A204.1 (cell line): ENCODE results near the gene ZNHIT3.
"Not testable (repeated sequence)": the region's sequence is repeated elsewhere in the genome, so short reads cannot be mapped to it uniquely, and the experiment has no call there.

Source experiments
- FAIRE-seq: peaks from 2 replicates; lab custom pipeline; 2012; peaks lifted over from hg19 to GRCh38; lab: Jason Lieb, UNC

ZNHIT3 gene

DNA sequence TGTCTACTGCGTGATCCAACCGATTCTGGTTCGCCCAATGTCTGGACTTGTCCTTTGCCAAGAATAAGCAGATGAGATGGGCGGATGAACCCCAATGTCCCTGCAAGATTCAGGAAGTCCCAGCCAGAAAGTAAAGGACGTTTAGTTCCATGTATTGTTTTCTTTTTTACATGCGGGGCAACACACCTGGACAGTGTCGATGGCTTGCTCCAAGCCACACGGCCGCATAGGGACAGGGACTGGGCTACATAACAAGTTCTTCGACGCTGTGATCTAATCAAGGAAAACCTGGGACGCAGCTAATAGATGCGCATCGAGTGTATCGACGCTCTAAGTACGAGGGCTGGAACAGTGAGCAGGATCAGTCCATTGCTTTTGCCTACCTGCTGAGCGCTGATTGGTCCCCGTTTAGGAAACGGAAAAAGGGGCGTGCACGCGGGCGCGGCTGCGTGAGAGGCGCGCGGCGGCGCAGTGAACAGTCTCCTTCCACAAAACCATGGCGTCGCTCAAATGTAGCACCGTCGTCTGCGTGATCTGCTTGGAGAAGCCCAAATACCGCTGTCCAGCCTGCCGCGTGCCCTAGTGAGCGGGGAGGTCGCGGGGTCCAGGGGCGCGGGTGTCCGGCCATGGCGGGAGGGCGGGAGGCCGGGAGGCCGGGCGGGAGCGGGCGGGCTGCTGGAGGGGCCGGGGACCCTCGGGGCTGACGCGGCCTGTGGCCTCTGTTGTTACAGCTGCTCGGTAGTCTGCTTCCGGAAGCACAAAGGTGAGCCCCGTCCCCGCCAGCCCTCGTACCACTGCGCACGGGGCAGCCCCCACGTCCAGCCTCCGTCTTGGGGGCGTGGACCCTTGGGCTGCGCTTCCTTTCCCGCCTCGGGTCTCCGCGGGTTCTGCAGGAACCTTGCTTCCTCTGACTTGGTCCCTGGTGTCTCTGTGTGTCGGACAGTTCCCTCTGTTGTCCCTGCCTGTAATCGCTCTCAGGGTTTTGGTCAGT lies at the start of gene ZNHIT3:
Gene ZNHIT3, plus strand, starts transcription at position 478 of the 991 bp plus-strand sequence. Its CDS starts 19 bp downstream, at position 497.
- FAIRE-seq, result no peak

GRCh38 chr17:36441792-36442191 lies 44.7 kb upstream of the ZNHIT3 start:
- not testable (repeated sequence) for FAIRE-seq

DNA sequence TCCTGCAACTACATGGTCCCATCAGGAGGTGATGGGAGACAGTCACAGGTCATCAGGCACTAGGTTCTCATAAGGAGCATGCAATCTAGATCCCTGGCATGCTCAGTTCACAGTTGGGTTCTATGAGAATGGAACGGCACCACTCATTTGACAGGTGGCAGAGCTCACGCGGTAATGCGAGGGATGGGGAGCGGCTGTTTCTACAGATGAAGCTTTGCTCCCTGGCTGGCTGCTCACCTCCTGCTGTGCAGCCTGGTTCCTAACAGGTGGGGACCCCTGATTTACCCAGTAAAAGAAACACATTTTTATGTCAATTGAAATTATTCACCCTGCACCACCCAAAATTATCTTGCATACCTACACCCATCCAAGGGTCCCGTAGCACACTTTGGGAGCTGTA lies 42.7 kb upstream of the ZNHIT3 start:
- no peak for FAIRE-seq

GRCh38 chr17:36449997-36450396 lies 36.5 kb upstream of the ZNHIT3 start:
- FAIRE-seq, result not testable (repeated sequence)

- FAIRE-seq, result not testable (repeated sequence)
These were observed 33.6 kb upstream of the ZNHIT3 start for GRCh38 chr17:36452888-36453287.

- not testable (repeated sequence) for FAIRE-seq
These were observed 28.8 kb upstream of the ZNHIT3 start for GRCh38 chr17:36457701-36458100.

DNA sequence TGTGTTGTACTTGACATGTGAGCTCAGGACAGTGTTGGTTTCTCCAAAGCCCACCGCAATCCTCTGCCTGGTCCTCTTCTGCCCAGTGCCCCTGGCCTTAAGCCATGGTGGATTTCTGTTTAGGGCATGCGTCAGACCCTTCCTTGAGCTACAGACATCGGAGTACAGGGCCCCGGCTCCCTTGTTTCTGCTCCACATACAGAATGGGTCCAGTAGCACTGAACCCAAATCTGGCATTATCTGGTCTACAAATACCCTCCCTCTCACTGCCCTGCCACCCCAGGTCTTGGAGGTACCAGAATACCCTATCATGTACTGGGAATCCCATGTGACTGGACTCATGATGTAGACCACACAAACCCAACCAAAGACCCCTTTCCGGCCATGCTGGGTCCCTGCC lies 27.4 kb upstream of the ZNHIT3 start:
- FAIRE-seq, result no peak

- no peak for FAIRE-seq
These were observed 26.9 kb upstream of the ZNHIT3 start for GRCh38 chr17:36459601-36460000.

DNA sequence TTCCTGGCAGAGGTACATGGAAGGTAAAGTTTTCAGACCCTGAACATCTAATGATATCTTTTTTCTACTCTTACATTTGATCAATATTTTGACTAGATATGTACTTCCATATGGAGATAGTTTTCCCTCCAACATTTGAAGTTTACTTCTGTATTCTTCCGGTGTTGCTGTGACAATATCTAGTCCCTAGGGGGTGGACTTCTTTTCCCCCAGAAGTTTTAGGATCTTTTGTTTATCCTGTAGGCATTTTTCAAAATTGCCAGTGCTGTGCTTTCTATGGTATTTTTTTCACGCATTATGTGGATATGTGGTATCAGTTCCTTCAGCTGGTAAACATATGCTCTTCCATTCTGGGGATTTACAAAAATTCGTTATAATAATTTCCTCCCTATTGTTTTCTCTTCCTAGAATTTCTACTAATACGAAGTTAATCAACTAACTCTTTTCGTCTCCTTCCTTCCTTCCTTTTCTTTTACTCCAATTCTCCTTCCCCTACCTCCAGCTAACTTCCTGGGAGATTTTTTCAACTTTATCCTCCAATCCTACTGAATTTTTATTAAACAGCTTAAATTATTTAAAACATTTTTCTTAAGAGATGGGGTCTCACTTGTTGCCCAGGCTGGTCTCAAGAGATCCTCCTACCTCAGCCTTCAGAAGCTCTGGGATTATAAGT lies 26.1 kb upstream of the ZNHIT3 start:
- FAIRE-seq, result no peak

GRCh38 chr17:36461330-36462110 lies 25.0 kb upstream of the ZNHIT3 start:
- FAIRE-seq, result no peak

DNA sequence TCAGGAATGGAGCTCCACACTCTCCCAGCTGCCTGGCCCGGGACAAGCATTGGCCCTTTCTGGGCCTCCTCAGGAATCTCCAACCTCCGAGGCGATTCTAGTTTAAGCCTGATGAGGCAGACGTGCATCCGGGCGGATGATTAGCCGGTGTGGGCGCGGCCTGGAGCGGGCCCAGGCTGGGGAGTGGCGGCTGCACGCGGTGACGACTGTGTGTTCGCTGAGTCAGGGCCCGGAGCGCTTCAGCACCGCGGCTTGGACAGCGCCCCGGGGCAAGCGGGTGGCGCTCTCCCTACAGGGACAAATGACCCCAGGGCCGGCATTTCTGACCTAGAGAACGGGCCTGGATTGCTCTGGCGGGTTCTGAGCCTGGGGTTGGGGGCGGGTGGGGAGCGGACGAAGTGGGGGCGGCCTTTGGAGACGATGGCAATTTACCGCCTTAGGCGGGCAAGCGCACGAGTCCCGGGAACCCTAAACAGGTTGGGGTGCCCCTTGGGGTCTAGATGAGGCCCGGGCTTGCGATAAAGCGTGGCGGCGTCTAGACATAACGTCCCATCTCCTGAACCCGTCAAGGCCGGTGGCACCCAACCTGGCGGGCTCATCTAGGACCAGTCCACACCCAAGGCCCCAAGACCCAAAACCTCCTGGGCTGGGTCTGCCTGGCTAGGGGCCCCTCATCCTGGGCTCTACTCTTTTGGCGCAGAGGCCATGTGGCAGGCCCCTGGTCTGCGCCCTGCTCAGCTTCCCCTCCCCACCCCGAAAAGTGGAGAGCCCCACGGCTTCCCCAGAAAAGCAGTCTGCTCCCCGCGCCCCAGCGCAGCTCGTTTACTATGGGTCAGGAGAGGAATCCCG lies 22.3 kb upstream of the ZNHIT3 start:
- FAIRE-seq, result no peak

- FAIRE-seq, result no peak
These were observed 21.8 kb upstream of the ZNHIT3 start for GRCh38 chr17:36464765-36465088.

GRCh38 chr17:36468903-36469635 lies 17.4 kb upstream of the ZNHIT3 start:
- no peak for FAIRE-seq

DNA sequence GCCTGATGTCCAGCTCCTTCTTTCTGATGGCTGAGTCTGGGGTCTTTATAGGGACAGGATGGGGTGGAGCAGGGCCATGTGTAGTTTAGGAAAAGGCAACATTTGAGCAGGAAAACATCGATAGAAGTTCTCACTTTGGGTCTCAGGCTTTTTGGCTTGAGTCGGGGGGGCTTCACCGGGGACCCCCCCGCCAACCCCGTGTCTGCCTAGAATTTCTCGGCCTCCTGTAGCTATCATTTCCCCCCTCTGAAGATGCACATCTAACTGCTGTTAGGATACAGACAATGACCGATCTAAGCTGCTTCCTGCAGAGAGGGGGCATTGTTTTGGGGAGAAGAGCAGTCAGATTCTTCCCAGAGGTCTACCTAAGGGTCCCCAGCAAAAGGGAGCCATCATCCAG lies 16.7 kb upstream of the ZNHIT3 start:
- no peak for FAIRE-seq

GRCh38 chr17:36470499-36470898 lies 16.0 kb upstream of the ZNHIT3 start:
- FAIRE-seq, result no peak

- no peak for FAIRE-seq
These were observed 11.9 kb upstream of the ZNHIT3 start for GRCh38 chr17:36474571-36474970.

DNA sequence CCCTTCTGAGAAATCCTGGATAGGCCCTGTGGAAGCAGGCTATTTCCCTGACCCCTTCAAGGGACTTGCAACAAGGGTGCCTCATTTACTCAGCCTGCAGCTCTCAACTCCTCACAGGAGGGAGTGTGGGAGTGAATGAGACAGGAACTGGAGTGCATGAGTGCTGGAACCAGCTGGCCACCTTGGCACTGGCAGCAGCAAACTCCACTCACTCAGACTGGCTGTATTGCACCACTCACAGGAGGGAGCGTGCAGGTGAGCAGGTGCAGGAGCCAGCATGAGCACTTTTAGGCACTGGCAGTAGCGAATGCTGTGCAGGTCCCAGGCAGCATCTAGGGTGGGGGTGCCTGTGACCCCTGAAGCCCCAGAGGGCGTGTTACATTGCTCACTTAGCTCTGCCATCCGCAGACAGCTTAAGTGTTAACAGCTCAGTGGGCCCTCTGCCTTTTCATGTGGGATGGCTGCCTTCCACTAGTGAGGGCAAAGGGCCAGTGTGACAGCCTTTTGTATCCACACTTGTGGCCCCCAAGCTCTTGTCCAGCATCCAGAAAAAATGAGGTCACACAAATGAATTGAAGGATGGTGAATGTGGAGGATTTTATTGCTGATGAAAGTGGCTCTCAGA lies 11.0 kb upstream of the ZNHIT3 start:
- no peak for FAIRE-seq

- no peak for FAIRE-seq
These were observed 4.7 kb upstream of the ZNHIT3 start for GRCh38 chr17:36481829-36482228.

GRCh38 chr17:36482611-36483504 lies 3.6 kb upstream of the ZNHIT3 start:
- FAIRE-seq, result no peak
